ENCODE measurements around the gene CNTN1.

The CNTN1 gene

DNA sequence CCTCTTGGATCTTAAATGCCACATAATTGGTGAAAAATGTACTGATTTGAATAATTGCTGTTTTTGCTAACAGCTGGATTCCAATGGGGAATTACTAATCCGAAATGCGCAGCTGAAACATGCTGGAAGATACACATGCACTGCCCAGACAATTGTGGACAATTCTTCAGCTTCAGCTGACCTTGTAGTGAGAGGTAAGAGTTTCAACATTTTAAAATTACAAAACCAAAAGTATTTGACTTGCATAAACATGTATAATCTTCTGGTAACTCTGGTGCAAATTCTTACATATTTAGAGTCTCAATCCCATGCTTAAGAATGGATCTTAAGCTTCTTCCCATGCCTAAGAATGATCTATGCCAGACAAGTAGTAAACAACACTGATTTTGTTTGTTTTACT is 266.8 kb downstream of the CNTN1 start:
- TF ChIP-seq, protein P1, sequence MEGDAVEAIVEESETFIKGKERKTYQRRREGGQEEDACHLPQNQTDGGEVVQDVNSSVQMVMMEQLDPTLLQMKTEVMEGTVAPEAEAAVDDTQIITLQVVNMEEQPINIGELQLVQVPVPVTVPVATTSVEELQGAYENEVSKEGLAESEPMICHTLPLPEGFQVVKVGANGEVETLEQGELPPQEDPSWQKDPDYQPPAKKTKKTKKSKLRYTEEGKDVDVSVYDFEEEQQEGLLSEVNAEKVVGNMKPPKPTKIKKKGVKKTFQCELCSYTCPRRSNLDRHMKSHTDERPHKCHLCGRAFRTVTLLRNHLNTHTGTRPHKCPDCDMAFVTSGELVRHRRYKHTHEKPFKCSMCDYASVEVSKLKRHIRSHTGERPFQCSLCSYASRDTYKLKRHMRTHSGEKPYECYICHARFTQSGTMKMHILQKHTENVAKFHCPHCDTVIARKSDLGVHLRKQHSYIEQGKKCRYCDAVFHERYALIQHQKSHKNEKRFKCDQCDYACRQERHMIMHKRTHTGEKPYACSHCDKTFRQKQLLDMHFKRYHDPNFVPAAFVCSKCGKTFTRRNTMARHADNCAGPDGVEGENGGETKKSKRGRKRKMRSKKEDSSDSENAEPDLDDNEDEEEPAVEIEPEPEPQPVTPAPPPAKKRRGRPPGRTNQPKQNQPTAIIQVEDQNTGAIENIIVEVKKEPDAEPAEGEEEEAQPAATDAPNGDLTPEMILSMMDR (IDR thresholded peaks at IDR 0.05; ENCODE audit: low read depth, low read length), result no peak
- peak; percentile 40 for DNase-seq (ENCODE audit: low read depth, low spot score)
- H3K4me3 ChIP-seq (ENCODE audit: low read depth, low read length), result no peak overlapping the region
- in situ Hi-C loops (cut with HindIII; ENCODE audit: low sequenced_read_pairs), result no loop called here

DNA sequence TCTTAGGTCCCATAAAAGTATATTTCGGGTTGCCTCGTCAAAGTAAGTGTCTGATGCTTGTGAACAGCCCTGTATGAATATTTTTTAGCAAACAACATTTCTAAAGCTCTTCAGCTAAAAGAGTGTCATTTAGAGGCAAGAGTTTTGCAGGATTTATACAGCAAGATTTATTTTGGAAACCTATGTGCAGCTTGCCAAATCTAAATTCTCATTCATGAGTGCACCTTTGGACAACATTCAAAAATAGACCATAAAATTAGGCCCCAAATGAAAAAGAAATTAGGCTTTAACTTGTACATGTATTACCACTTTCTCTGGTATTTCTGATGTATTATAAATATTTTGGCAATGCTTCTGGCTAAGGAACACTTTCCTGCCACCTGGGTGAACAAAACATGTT is 271.5 kb downstream of the CNTN1 start:
- TF ChIP-seq, protein P1 (IDR thresholded peaks at IDR 0.05; ENCODE audit: low read depth, low read length), result no peak
- no peak for DNase-seq (ENCODE audit: low read depth, low spot score)
- no peak overlapping the region for H3K4me3 ChIP-seq (ENCODE audit: low read depth, low read length)
- in situ Hi-C loops (cut with HindIII; ENCODE audit: low sequenced_read_pairs), result no loop called here

GRCh38 chr12:40969796-40970195 is 277.6 kb downstream of the CNTN1 start:
- no peak overlapping the region for H3K4me3 ChIP-seq (ENCODE audit: low read depth, low read length)
- TF ChIP-seq, protein P1 (IDR thresholded peaks at IDR 0.05; ENCODE audit: low read depth, low read length), result no peak
- in situ Hi-C loops (cut with HindIII; ENCODE audit: low sequenced_read_pairs), result no loop called here
- no peak for DNase-seq (ENCODE audit: low read depth, low spot score)

DNA sequence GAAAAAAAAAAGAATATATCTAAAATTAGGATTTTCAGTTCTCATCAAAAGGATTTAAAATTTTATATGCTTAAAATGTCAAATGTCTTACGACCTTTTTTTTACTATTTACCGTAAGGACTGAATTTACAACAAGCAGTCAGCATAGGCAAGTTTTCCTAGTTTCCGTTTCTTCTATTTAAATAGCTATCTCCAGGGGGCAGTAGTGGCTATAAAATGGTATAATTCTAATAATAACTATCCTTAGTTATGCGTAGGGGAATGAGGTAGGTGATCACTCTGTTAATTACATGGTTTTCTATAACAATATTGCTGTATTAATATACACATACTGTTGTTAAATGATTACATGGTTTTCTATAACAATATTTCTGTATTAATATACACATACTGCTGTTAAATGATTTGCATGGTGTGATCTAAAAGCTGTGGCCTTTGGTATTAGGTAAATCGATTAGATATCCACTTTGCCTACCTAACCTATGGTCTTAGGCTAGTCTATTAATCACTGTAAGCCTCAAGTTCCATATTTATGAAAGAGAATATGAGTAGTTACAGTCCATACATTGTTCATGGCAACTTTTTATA is 278.2 kb downstream of the CNTN1 start:
- DNase-seq (ENCODE audit: low read depth, low spot score), result no peak
- in situ Hi-C loops (cut with HindIII; ENCODE audit: low sequenced_read_pairs), result no loop called here
- TF ChIP-seq, protein P1 (IDR thresholded peaks at IDR 0.05; ENCODE audit: low read depth, low read length), result no peak
- no peak overlapping the region for H3K4me3 ChIP-seq (ENCODE audit: low read depth, low read length)

- H3K4me3 ChIP-seq (ENCODE audit: low read depth, low read length), result no peak overlapping the region
- peak; percentile 25 for DNase-seq (ENCODE audit: low read depth, low spot score)
- in situ Hi-C loops (cut with HindIII; ENCODE audit: low sequenced_read_pairs), result no loop called here
- TF ChIP-seq, protein P1 (IDR thresholded peaks at IDR 0.05; ENCODE audit: low read depth, low read length), result no peak
Measured at GRCh38 chr12:40971911-40972310, 279.7 kb downstream of the CNTN1 start.

DNA sequence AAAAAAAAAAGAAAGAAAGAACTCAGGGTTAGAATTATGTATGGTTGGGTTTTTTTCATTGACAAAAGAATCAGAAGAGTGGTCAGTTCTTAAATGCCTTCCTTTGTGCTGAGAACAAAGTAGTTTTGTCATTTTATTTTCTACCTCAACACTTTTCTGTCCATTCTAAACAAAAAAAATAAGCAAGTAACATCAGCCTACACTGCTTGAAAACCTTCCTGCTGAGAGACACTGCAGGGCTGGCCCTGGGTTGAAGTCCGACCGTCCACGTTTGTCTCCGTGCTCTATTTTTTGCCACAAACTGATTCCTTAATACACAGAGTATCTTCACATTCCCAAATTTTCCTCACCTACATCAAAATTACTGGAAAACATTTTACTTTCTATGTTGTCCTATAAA is 284.3 kb downstream of the CNTN1 start:
- TF ChIP-seq, protein P1 (IDR thresholded peaks at IDR 0.05; ENCODE audit: low read depth, low read length), result no peak
- DNase-seq (ENCODE audit: low read depth, low spot score), result no peak
- in situ Hi-C loops (cut with HindIII; ENCODE audit: low sequenced_read_pairs), result no loop called here
- no peak overlapping the region for H3K4me3 ChIP-seq (ENCODE audit: low read depth, low read length)

All from astrocyte of the spinal cord (primary cell).